SW480 (cell line): ENCODE measurements around the gene LZTS3.
"Not testable (repeated sequence)": the region's sequence is repeated elsewhere in the genome, so short reads cannot be mapped to it uniquely, and the experiment has no call there.

Source experiments
- DNase-seq: peaks from one replicate; pipeline ENCODE4 v3.0.0-alpha.2; 2016; ENCODE audit warnings: low spot score

LZTS3 gene

DNA sequence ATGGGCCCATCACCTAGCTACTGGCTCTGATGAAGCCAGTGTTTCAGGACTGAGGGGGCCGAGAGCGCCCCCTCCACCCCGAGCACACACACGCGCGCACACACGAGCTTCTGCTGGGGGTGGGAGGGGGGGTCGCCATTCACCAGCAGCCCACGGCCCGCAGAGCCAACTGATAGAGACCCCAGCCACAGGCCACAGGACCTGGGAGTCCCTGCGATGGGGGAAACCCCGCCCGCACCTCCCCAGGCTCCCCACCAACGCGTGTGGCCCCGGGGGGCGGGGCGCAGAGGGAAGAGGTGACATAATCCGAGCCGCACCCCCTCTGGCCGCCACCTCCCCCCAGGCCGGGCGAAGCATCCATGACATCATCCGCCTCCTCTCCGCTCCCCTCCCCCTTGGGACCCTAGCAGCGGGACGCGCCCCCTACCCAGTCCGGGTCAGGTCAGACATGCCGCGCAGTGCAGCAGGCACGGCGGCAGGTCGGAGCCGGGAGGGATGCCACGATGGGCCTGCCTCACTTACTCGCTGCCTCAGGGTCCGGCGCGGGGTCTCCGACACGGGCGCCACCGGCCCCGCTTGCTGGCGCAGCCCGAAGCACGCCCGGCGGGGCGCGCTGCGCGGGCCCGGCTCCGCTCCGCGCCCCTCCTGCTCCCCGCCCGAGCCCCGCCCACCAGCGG is at the start of gene LZTS3:
Gene LZTS3 (minus strand): TSS at position 617 of the 677 bp plus-strand sequence. CDS start 6,386 bp downstream, outside the sequence.
- peak; percentile 58 for DNase-seq

DNA sequence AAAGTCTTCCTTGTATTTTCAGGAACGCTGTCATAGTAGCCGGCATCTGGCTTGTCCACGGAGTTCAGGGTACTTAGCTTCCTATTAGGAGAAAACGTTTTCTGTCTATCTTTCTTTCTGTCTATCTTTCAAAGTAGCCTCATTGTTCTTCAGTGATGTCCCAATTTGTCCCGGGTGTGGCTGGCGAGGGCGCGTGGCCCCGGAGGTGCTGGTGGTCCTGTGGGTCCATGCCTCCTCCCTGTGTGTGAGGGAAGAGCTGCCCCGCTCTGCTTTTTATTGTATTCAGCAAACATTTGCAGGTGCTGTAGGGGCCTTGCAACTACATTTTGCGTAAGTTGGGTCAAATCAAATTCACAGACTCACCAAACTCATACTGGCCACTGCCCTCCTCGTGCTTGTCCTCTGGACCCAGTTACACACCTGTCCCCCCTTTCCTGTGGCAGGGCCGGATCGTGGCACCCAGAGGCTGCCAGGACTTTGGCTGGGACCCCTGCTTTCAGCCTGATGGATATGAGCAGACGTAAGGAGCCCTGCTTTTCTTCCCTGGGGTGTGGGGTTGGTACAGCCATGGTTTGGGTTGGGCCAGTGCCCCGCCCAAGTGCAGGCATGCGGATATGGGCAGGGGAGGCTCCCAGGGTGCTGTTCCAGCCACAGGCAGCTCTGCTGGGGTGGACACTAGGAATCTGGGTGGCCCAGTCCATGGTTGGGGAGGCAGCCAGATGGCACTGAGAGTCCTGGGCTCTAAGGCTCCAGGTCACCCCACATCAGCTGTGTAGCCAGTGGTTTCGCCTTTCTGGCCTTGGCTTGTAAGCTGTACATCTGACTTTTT is 48.3 kb upstream of the LZTS3 start:
- DNase-seq: peak; percentile 56

DNA sequence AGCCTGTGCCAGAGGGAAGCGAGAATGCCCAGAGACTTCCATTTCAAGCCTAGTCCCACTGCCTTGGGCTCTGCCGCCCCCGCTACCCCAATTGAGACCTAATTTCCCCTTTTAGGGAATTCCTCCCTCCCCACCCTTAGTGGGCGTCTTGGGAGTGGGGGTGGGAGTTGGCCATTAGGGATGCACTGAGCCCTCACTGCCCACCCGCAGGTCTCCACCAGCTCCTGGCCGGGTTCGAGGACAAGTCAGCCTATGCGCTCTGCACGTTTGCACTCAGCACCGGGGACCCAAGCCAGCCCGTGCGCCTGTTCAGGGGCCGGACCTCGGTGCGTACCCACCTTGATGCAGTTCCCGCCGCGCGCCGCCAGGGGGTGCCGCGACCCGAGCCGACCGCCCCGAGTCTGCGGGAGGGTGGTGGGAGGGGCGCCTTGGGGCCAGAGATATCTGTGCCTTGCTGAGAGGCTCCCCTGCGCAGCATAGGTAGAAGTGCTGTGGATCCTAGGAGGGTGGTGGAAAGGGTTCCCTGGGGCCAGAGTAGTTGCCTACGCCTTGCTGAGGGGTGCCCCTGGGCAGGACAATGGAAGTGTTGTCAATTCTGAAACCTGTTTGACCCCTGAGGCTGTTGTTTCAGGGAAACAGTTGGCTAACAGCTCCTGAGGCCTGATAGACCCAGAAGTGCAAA is 45.1 kb upstream of the LZTS3 start:
- no peak for DNase-seq

DNA sequence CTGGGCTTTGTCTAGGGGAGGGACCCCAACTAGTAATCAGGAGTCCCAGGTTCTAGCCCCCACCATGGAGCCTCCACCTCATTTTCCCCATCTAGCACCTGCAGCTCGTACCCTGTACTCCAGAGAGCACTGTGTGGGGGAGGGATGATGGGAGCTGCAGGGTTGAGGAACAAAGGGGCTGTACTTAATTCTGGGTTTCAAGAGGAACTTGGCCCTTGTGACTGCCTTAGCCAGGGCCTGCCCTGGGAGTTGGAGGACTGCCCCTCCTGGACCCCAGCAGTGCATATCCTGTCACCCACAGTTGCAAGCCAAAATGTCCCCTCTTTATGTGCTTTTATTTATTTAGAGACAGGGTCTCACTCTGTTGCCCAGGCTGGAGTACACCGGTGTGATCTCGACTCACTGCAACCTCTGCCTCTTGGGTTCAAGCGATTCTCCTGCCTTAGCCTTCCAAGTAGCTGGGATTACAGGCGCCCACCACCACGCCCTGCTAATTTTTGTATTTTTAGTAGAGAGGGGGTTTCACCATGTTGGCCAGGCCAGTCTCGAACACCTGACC is 42.1 kb upstream of the LZTS3 start:
- DNase-seq: not testable (repeated sequence)

DNA sequence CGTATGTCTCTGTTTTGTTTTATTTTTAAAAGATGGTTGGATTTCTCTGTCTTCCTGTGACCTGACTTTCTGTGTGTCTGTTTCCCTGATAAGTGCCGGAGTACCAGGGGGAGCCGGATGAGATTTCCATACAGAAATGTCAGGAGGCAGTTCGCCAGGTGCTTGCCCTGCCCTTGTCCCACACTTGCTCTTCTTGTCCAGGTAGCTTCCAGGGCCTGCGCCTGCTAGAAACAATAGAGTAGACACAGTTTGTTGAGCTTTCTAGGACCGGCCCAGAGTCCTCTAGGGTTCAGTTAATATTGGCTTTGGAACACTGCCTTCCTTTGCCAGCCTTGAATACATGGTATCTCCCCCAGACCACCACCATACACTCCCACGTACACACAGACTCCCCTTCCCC is 39.9 kb upstream of the LZTS3 start:
- DNase-seq: no peak

DNA sequence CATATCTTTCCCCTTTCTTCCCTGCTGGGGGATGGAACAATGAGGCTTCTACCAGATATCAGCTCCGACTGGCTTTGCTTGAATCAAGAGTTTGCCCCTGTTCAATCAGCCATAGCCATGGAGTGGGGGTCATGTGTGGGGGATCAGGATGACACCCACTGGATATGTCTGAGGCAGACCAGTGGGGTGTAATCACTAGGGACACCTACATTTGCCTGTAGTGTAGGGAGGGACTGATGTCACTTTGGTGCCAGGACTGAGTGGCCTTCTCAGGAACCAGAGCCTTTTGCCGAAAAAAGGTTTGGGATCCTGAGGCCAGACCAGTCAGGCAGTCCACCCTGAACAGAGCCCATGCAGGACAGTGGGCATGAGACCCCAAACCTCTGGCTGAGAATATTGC is 37.0 kb upstream of the LZTS3 start:
- no peak for DNase-seq

DNA sequence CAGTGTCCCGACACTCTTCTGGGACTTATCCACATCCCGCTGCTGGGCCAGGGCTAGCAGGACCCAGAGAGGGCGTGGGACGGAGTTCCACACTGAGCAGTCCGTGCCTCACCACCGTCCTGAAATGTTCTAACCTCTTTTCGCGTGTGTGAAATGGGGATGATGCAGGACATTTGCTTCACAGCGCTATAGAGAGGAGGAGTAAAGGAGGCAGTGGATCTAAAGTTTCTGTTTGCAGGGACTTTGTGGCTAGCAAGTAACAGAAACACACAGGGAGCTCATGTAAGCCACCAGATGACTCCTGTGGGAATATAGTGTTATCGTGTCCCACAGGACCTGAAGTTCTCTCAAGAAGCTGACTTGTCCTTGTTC is 36.6 kb upstream of the LZTS3 start:
- DNase-seq: no peak

DNA sequence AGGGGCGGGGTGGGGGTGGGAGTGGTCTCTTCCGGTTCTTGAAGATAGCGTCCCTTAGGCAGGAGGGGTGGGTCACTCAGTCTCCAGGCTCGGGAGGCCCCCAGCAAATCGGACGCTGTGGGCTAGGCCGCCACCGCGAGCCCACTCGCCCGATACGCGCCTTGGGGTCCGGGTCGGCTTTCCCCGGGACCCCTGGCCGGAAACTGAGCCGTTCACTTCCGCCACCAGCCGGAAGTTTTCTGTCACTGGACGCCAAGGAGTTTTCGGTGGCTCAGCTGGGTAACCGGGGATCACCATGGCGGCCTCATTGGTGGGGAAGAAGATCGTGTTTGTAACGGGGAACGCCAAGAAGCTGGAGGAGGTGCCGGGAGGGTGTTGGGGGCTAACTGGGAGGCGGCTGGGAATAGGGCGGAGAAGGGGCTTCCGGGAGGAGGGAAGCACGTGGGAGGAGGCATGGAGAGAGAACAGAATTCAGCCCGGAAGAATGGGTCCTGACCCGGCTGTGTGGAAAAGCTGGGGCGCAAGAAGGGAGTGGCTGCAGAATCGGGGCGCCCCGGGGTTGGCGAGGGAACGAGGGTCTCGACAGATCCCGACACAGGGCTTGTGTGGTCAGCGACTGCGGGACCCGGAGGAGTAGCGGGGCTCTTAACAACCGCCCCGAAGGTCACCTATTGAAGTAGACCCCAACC is 36.1 kb upstream of the LZTS3 start, which contains the start of gene ITPA:
Gene ITPA (plus strand): TSS at position 242 of the 689 bp plus-strand sequence. CDS start 54 bp downstream, at position 296.
- peak; percentile 42 for DNase-seq

DNA sequence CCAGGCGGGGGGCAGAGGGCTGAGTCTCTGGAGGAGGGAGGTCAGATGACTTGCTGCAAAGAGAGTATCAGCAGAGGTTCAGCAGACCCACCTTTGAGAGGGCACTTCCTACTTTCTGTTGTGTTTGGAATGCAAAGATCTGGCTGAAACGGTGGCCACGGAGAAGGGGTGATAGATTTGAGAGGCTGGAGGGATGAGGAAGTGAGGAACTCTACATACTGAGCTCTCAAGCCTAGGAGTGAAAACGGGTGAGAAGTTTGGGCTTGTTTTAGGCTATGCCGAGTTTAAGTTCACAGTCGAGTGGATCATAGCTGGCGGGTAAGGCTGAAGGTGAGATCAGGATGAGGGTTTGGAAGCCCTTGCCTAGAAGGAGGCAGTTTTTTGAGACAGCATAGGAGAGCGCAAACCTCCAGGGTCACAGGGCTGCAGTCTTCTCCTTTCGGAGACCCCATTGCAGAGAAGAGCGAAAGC is 35.5 kb upstream of the LZTS3 start:
- no peak for DNase-seq

DNA sequence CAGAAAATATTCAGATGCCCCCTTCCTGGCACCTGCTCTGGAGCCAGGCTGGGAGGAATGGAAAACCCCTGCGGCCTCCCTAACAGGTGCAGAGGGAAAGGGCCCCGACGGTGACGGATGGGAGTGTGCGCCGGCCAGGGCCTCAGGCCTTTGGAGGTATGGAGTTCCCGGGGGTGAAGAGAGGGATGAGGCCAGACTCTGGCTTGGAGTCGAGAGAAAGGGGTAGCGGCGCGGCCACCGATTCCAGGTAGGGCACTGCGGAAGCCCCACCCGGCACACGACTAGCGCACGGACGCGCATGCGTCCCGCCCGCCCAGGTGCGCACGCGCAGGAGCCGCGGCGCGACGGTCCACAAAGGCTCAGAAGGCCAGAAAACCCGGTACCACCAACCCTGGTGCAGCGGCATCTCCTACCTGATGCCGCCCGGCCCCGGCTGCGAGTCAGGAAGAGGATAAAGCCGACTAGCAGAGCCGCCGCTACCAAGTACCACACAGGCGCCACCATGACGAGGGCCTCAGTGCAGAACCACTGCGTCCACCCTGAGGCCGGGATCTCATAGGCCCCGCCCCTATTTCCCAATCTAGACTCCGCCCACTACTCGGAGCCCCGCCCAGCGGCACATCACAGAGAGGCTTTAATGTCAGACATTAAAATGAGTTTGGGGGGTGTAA is 30.9 kb upstream of the LZTS3 start, which contains the start of gene DDRGK1:
Gene DDRGK1 (minus strand): TSS at position 559 of the 671 bp plus-strand sequence. CDS start 55 bp downstream, at position 504.
- peak; percentile 86 for DNase-seq

DNA sequence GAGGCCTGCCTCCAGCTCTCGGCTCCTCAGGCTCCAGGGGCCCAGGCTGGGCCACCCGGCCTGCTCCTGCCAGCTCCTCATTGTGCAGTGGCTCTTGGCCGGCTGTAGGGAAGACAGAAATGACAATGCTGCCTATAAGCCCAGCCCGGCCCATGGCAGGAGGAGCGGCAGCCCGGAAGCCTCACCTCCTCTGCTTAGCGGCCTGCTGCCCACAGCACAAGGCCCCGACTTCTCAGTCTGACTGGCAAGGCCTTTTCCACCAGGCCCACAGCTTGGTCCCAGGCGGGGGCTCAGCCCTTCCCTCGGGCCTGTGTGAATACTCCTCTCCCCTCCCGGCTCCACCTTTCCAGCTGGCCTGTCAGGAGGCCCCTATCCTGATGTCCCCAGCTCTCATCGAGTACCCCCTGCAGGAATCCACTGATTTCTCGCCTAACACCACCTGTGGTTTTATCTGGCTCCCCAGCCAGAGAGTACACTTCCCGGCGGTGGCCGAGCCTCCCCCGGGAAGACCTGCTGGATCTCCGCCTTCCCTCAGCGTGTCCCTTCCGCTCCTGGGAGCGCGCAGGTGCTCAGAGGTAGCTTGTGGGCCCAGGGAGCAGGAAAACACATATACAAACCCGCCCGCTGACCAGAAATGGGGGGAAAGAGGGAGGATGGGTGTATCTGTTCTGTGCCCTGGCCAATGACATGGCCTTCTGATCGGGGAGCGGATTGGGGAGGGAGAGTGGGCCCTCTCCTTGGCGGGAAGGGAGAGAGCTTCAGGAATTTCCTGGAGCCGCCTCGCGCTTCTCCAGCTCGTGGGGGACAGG is 30.2 kb upstream of the LZTS3 start:
- peak; percentile 65 for DNase-seq

DNA sequence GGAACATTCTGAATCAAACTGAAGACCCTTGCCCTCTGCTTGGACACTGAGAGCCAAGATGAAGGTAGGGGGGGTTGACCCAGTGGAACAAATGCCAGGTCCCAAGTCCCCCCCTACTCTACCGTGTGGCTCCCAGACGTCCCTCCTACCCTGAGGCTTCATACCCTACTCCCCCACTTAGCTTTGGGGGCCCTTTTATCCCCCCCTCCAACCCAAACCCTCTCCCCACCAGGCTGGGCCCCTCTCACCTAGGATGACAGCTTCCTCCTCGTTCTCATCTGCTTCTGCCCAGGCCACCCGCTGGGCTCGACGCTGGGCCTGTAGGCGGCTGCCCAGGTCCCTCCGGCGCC is 29.6 kb upstream of the LZTS3 start:
- DNase-seq: no peak

DNA sequence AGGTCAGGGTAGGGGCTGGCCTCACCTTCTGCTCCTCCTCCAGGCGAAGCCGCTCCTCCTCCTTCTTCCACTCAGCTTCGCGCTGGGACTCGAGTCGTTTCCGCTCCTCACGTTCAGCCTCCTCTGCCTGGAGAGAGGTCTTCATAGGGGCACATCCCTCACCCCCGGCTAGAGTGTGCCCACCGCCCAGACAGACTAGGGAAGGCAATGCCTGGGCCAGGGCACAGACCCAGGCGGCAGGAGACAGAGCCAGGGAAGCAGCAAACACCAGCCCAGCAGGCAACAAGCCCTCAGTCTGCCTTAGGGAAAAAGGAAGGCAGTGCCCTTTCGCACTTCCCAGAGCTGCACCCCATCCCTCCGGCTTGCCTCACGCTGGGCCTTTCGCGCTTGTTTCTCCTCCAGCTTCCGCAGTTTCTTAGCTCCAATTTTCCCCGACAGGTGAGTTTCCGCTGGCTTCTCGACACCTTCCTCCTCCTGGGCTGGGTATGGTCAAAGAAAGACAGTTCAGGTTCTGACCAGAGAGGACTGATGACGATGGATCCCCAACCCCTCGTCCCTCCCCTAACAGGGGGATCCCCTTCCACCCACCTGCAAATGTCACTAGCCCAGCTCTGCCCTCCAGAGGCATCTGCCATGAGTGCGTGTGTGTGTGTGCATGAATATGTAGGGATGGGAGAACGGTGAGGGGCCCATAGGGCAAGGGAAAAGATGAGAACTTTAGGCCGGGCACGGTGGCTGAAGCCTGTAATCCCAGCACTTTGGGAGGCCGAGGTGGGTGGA is 26.8 kb upstream of the LZTS3 start:
- DNase-seq: no peak

DNA sequence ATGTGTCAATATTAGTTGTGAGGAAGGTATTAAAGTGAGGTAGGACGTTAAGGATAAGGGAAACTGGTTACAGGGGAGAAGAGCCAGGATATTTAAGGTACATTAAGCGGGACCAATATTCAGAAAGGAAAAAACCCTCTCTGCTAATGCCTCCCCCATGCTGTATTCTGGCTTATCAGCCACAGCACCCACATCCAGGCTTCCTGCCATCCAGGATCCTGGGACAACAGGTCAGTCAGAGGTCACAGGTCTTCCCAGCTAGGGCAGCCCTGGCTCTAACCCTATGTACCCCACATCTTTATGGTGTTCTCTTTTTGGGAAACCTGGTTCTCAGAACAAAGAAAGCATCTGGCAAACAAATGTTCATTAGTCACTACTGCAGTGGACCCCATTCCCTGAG is 25.9 kb upstream of the LZTS3 start:
- no peak for DNase-seq

DNA sequence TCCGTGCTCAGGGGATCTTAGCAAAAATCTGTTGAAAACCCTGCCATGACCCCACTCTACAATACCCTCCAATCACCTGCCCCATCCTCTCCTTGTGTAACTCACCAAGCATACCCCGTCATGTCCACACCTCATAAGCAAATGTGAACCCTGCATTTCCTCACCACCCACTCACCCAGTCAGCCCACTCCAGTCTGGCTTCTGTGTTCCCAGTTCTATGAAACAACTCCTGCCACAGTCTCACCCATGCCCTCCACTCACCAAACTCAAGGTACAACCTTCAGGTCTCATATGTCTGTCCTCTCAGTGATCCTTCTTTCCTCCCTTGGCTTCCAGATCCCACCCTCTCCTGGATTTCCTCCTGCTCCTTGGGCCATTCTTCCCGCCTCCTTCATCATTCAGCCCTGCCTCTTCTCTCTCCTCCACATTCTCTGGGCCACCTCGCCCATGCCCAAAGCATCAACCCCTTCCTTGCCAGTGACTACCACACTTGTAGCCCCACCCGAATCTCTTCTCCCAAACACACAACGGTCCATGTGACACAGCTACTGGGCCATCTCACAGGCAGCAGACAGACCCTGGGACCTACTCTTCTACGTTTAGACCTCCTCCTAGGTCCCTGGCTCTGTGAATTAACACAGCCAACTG is 22.4 kb upstream of the LZTS3 start:
- no peak for DNase-seq

DNA sequence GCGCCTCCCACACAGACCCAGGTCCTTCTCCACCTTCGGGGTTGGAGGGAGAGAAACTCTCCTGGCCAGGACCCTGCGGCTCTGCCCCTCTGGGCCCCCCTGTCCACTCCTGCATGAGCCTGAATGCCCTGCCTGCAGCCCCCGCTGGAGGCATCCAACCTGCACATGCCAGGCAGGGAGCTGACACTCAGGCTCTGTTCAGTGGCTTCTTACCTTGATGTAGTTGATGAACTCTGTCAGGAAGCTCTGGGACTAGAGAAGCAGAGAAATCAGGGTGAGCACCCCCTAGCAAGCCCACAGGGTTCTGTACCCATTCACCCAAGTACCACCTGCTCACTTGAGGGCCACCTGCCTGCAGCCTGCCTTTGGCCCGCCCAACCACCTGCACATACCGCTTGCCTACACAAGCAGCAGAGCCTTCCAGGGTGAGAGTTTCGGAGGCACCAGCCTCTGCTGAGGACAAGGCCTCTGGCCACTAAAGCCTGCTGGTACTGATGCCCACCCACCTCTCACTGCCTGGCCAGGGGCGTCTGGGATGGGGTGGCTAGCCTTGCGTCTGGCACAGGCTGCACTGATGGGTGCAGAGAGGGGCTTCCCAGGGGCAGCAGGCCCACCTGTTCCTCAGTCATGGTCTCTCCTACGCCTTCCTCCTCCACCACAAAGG is 21.4 kb upstream of the LZTS3 start:
- DNase-seq: no peak

DNA sequence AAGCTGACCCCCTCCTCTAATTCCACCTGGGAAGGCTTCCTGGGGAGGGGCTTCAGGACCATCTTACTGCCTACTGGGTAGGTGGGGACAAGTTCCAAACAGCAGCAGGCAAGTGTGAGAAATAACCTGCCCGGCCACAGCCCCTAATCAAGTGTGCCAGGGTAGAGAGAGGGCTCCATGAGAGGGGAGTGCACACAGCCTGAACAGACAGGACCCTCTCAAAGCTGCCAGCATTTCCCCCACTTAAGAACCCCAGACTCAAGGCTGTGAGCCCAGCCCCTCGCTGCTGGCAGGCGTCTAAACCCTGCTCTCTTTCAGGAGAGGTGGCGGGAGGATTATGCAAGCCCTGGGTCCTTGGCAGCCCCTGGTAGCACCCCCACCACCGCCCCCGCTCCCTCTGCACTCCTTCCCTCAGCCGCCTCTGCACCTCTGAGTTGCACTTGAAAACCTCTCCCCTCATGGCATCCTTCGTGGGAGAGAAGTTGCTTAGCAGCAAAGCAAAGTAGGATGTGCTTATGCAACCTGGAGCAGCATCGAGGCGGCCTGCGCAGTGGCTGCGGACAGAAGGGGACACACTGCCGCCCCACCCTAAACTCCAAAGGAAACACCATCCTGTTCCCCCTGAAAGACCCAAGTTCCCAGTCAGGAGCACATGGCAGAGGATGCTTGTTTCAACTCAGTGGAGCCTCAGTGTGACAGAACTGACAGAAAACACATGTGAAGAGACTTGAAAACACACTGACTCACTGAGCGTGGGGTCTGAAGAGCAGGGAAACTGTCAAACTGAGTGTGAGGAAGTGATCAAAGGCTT is 20.7 kb upstream of the LZTS3 start:
- no peak for DNase-seq
